ENCODE data around the gene CDK14. TPM values are rescaled to one million over a fixed set of nuclear protein-coding genes. Genes with fewer than 3 reads are reported as not detected.

CDK14 gene
- total RNA-seq, 1 donor from 2014 or later = 52.3 TPM

GRCh38 chr7:91089382-91089963, 493.4 kb downstream of the CDK14 start:
- no peak overlapping the region for H3K4me3 ChIP-seq

GRCh38 chr7:91090684-91091083, 494.6 kb downstream of the CDK14 start:
- H3K27ac Mint-ChIP-seq = no peak overlapping the region
- no peaks in the 10 kb centered on the region for H3K9me3 ChIP-seq (ENCODE audit: low read depth)
- H3K9me3 Mint-ChIP-seq = no peaks in the 10 kb centered on the region
- peaks cover 15% of the 10 kb centered on the region for H3K4me1 Mint-ChIP-seq
- H3K36me3 ChIP-seq = no peaks in the 10 kb centered on the region
- no peaks in the 10 kb centered on the region for H3K79me2 ChIP-seq (ENCODE audit: low read depth)
- H3K27me3 Mint-ChIP-seq (ENCODE audit: insufficient read depth, low read depth) = peaks cover 2% of the 10 kb centered on the region
- DNase-seq (ENCODE audit: low spot score) = no peak
- no peak overlapping the region for H3K9ac ChIP-seq
- H3K27me3 ChIP-seq = no peaks in the 10 kb centered on the region
- H3F3A ChIP-seq (ENCODE audit: low read depth) = no peaks in the 10 kb centered on the region
- H3K36me3 Mint-ChIP-seq = peaks cover 6% of the 10 kb centered on the region
- H3K4me3 Mint-ChIP-seq = no peak overlapping the region
- H2AFZ ChIP-seq (replicated peaks) = no peak overlapping the region
- H3K27ac ChIP-seq = no peak overlapping the region
- no peak for TF ChIP-seq CTCF (IDR thresholded peaks at IDR 0.05)
- peaks cover 6% of the 10 kb centered on the region for H3K4me1 ChIP-seq
- no peaks in the 10 kb centered on the region for H4K20me1 ChIP-seq (ENCODE audit: low read depth)
- H3K4me2 ChIP-seq = no peak overlapping the region
- H3K4me3 ChIP-seq = no peak overlapping the region

More at GRCh38 chr7:91089382-91089963, 493.4 kb downstream of the CDK14 start:
- Mint-ChIP-seq H3K4me1 (peaks cover 17% of the 10 kb centered on the region), H3K27ac (no peak overlapping the region), H3K4me3 (no peak overlapping the region), H3K36me3 (peaks cover 6% of the 10 kb centered on the region), H3K9me3 (no peaks in the 10 kb centered on the region), H3K27me3 (ENCODE audit: insufficient read depth, low read depth) (peaks cover 2% of the 10 kb centered on the region)
- H3K9ac ChIP-seq = no peak overlapping the region
- peak; percentile 84 for TF ChIP-seq CTCF (IDR thresholded peaks at IDR 0.05)
- no peak for TF ChIP-seq EZH2 (IDR thresholded peaks at IDR 0.05)
- no peak for TF ChIP-seq EZH2phosphoT487 (IDR thresholded peaks at IDR 0.05)
- peak; percentile 48 for DNase-seq (ENCODE audit: low spot score)
- no peaks in the 10 kb centered on the region for H4K20me1 ChIP-seq (ENCODE audit: low read depth)
- H3K27ac ChIP-seq = no peak overlapping the region
- H2AFZ ChIP-seq (replicated peaks) = no peak overlapping the region
- no peaks in the 10 kb centered on the region for H3F3A ChIP-seq (ENCODE audit: low read depth)
- H3K79me2 ChIP-seq (ENCODE audit: low read depth) = no peaks in the 10 kb centered on the region
- no peaks in the 10 kb centered on the region for H3K9me3 ChIP-seq (ENCODE audit: low read depth)
- H3K4me2 ChIP-seq = no peak overlapping the region
- peaks cover 6% of the 10 kb centered on the region for H3K4me1 ChIP-seq
- H3K36me3 ChIP-seq = no peaks in the 10 kb centered on the region
- no peaks in the 10 kb centered on the region for H3K27me3 ChIP-seq

- no peak overlapping the region for H2AFZ ChIP-seq (replicated peaks)
- H3K27ac Mint-ChIP-seq = no peak overlapping the region
- H3K27ac ChIP-seq = no peak overlapping the region
- no peak overlapping the region for H3K4me2 ChIP-seq
- no peaks in the 10 kb centered on the region for H3K36me3 ChIP-seq
- no peaks in the 10 kb centered on the region for H3K9me3 Mint-ChIP-seq
- H3F3A ChIP-seq (ENCODE audit: low read depth) = no peaks in the 10 kb centered on the region
- no peaks in the 10 kb centered on the region for H3K4me1 ChIP-seq
- H3K9ac ChIP-seq = no peak overlapping the region
- no peaks in the 10 kb centered on the region for H4K20me1 ChIP-seq (ENCODE audit: low read depth)
- H3K79me2 ChIP-seq (ENCODE audit: low read depth) = no peaks in the 10 kb centered on the region
- H3K4me3 ChIP-seq = no peak overlapping the region
- H3K27me3 Mint-ChIP-seq (ENCODE audit: insufficient read depth, low read depth) = peaks cover 2% of the 10 kb centered on the region
- H3K4me1 Mint-ChIP-seq = peaks cover 8% of the 10 kb centered on the region
- no peaks in the 10 kb centered on the region for H3K27me3 ChIP-seq
- H3K4me3 Mint-ChIP-seq = no peak overlapping the region
- H3K9me3 ChIP-seq (ENCODE audit: low read depth) = no peaks in the 10 kb centered on the region
- DNase-seq (ENCODE audit: low spot score) = no peak
- peaks cover 6% of the 10 kb centered on the region for H3K36me3 Mint-ChIP-seq
- TF ChIP-seq CTCF (IDR thresholded peaks at IDR 0.05) (no peak), EZH2 (IDR thresholded peaks at IDR 0.05) (no peak), EZH2phosphoT487 (IDR thresholded peaks at IDR 0.05) (no peak)
These were observed 495.5 kb downstream of the CDK14 start for GRCh38 chr7:91091631-91092030.
